HG03378 (cell line): ENCODE data around the gene OR2AG2.
"Not testable (repeated sequence)": the region's sequence is repeated elsewhere in the genome, so short reads cannot be mapped to it uniquely, and the experiment has no call there.

Source experiments
- ATAC-seq: cut with Tn5 transposase; IDR thresholded peaks from one replicate; pipeline ENCODE4 v1.9.1; 2021; ENCODE audit warnings: mild to moderate bottlenecking, moderate library complexity; ENCODE audit not compliant: unreplicated experiment

The OR2AG2 gene

GRCh38 chr11:6771926-6772893, at the start of gene OR2AG2:
Gene OR2AG2, minus strand, starts transcription at chr11:6771976. Its CDS starts 3,019 bp downstream, at chr11:6768957.
- peak; percentile 92 for ATAC-seq

GRCh38 chr11:6818967-6819366, 47.2 kb upstream of the OR2AG2 start:
- ATAC-seq: no peak

DNA sequence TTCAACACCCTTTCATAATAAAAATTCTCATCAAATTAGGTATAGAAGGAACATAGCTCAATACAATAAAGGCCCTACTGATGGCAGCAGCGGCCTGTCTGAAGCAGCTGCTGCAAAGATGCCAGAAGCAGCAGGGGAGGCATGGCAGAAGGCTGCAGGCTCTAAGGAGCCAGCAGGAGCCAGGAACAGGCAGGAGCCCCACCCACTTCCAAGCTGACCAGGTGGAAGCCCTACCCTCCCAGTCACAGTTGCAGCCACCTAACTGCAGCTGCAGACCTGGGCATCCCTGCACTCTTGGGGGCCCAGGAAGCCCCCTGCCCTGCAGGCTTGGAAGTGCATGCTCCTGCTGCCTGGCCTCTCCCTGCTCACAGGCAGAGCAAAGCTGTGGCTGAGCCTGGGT, 45.9 kb upstream of the OR2AG2 start:
- no peak for ATAC-seq

GRCh38 chr11:6813656-6814055, 41.9 kb upstream of the OR2AG2 start:
- no peak for ATAC-seq

DNA sequence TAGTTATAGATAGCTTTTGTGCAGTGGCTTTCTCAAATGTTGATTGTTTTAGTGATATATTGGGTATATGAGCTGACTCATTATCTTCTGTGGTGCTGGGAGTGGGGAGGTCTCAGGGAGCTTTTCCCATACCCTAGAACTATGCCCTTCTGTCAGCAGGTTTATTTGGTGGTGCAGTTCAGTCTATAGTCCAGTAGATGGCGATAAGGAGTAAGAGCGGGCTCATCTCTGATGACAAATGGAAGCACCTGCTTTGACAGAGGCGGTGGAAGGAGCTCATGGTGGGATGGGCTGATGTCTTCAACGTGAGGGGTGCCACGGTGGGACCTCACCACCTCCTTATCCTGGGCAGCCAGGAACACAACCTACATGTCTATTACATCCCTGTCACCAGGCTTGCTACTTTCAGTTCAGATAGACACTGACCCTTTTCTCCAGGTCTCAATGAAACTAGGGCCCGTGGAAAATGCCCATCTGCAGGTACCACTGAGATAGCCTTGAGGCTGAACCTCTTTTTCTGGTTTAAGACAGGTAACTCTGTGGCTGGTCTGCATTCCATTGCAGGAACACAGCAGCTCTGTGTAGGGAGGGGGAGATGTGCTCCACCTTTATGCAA, 40.7 kb upstream of the OR2AG2 start:
- ATAC-seq: peak; percentile 82

DNA sequence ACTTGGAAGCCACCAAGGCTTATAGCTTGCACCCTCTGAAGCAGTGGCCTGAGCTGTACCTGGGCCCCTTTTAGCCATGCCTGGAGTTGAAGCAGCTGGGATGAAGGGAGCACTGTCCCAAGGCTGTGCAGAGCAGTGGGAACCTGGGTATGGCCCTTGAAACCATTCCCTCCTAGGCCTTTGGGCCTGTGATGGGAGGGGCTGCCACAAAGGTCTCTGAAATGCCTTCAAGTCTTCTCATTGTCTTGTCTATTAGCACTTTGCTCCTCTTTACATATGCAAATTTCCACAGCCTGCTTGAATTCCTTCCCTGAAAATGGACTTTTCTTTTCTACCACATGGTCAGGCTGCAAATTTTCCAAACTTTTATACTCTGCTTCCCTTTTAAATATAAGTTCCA, 29.3 kb upstream of the OR2AG2 start:
- ATAC-seq: not testable (repeated sequence)

- ATAC-seq: no peak
Observed at GRCh38 chr11:6799402-6799801, 27.6 kb upstream of the OR2AG2 start, which contains the start of gene OR6A2. Gene OR6A2, minus strand, starts transcription at chr11:6799689. Its CDS starts 3,981 bp downstream, at chr11:6795708.

- ATAC-seq: no peak
Observed at GRCh38 chr11:6794639-6795038, 22.9 kb upstream of the OR2AG2 start.

GRCh38 chr11:6790546-6790945, 18.8 kb upstream of the OR2AG2 start:
- no peak for ATAC-seq

GRCh38 chr11:6782720-6783119, 10.9 kb upstream of the OR2AG2 start, which contains the start of gene OR2AG1:
Gene OR2AG1, plus strand, starts transcription at chr11:6783020. Its CDS starts 2,018 bp downstream, at chr11:6785038.
- no peak for ATAC-seq

DNA sequence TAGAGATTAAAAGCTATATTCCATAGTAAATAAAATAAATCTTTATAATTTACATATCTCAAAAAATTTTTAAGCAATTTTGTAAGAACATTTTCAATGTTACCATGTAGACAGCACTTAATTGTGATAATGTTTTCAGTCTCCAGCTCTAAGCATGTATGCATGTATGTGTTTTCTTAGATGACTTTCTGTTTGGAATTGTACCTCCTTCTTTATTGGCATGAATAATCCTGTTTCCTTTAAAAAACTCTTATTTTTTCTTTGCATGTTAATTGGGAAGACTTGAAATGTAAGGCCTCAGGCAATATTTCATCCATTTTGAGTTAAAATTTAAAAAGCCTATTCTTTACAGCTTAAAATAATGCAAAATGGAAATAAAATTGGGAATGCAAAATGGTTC, 9.1 kb upstream of the OR2AG2 start:
- no peak for ATAC-seq

GRCh38 chr11:6778518-6778917, 6.7 kb upstream of the OR2AG2 start:
- no peak for ATAC-seq

DNA sequence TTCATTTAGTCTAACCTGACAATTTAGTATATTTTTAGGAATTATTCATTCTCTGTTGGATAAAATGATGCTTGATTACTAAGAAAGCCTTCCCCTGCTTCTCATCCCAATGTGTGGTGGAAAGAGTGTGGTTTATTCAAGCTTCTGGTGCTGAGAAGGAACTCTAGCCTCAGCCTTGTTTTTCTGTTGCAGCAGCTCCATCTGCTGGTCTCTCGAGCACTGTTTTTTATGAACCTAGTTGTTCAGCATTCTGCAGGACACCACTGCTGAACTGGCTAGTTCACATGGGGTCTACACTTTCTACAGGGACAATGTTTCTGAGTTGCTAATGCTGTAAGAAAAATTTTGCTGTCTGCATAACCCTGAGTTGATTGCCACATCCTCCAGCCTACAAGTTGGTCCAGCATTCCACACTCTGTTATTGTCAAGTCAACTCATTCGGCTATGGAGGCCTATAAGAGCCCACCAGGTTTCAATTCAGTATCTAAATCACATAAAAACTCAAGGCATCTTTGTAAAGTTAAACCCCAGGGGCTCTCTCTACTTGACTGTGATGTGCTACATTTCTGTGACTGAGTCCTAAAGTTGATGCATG, 14.3 kb downstream of the OR2AG2 start:
- ATAC-seq: peak; percentile 85

DNA sequence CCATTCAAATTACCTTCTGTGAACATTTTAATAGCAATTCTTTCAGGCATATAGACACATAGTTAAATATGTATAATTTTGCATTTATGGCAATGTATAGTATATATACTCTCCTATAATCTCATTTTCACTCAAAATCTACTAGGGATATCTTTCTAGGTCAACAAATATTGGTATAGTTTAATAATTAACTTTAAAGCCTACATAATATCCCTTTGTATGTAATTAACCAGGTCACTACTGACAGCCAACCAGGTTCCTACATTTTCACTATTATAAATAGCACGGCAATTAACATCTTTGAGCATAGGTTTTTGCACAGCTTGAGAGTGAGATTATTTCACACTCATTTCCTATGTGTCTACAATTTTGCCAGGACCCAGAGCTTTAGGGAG, 15.8 kb downstream of the OR2AG2 start:
- no peak for ATAC-seq

DNA sequence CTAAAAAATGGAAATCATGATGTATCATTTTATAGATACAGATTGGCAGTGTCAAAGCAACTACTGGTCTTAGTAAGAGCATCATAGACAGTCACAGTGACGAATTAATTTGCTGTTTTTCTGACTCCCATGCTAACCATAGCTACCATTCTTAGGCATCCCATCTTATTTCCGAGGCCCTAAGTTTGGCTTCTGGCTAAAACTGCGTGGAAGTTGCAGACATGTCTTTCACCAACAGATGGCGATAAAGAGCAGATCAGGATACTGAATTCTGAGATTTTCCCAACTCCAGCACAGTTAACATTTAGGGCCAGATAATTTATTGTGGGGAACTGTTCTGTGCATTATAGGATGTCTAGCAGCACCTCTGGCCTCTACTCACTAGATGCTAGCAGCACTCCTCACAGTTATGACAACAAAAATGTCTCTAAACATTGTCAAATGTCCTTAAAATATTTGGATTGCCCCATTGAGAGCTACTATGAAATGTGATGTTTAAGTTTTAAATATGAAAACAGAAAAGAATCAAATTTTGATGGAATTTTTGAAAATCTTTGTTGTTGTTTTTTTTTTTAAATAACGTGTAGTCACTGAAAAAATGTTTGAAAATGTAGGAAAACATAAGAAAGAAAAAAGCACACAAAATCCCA, 16.3 kb downstream of the OR2AG2 start:
- no peak for ATAC-seq

DNA sequence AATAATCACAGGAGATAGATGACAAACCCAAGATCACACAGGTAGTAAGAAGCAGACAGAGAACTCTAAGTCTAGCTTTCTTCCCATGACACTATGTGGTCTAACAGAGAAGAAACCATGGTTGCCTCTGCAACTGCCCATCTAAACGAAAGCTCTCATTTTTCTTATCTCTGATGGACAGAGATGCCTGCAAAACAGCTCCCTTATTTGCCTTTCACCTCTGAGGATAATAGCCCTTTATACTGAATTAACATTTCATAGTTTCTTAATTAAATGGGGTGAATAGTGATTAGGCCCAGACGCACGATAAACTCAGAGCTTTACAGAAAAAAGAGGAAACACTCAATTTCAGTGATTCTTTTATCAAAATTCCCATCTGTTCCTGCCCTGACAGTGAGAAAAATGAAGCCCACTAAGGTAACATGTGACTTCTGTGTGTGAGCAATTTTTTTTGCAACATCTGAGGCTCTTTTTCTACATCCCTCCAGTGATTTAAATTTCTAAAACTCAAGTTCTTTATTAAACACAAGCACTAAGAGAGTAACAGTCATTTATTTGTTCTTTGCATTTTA, 24.6 kb downstream of the OR2AG2 start:
- ATAC-seq: no peak

DNA sequence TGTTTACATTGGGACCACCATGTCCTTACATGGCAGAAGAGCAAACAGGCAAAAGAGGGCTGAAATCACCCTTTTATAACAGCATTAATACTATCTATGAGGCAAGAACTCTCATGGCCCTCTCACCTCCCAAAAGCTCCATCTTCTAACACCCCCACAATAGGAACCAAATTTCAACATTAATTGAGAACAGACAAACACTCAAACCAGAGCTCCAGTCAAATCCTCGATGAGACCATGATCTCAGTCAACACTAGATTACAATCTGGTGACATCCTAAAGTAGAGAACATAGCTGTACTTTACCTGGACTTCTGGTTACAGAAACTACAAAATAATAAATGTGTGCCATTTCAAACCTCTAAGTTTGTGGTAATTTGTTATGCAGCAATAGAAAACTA, 25.1 kb downstream of the OR2AG2 start:
- no peak for ATAC-seq

GRCh38 chr11:6746086-6746618, 25.6 kb downstream of the OR2AG2 start:
- peak; percentile 81 for ATAC-seq

- ATAC-seq: peak; percentile 76
Observed at GRCh38 chr11:6745465-6746015, 26.2 kb downstream of the OR2AG2 start.

- no peak for ATAC-seq
Observed at GRCh38 chr11:6745018-6745417, 26.8 kb downstream of the OR2AG2 start.
